Gastrocnemius medialis (tissue), 4 donors: ENCODE measurements around the gene POU2AF1. TPM values are rescaled to one million over a fixed set of nuclear protein-coding genes. Genes with fewer than 3 reads are reported as not detected.

Experiments
- ATAC-seq, 2 donors: fragments of 150-250 bp; one replicate each; pipeline ENCODE4 v1.9.1; 2016
- DNase-seq, 2 donors: peaks; one replicate each; pipeline ENCODE4 v3.0.0-alpha.2; 2019
- H3K27ac ChIP-seq, 4 donors: fragments of 200-600 bp; sonication (generic); 1 replicate in 1 of 4; 2 replicates in 3 of 4; pipeline ENCODE4 v1.5.1; 2016 to 2018; ENCODE audit warnings: mild to moderate bottlenecking in 2 of 4, moderate library complexity in 1 of 4
- H3K27me3 ChIP-seq, 3 donors: fragments of 200-600 bp; sonication (generic) in 2 of 3; 1 replicate in 1 of 3; 2 replicates in 2 of 3; pipeline versions ENCODE4 v1.5.1 to v1.6.0; 2016 to 2019; ENCODE audit warnings: mild to moderate bottlenecking in 1 of 3, moderate library complexity in 1 of 3
- H3K36me3 ChIP-seq, 2 donors: fragments of 200-600 bp; sonication (generic) in 1 of 2; one replicate each; pipeline ENCODE4 v1.5.1; 2017 to 2018
- H3K4me1 ChIP-seq, 2 donors: fragments of 200-600 bp; sonication (generic) in 1 of 2; one replicate each; pipeline ENCODE4 v1.5.1; 2016 to 2017; ENCODE audit warnings: mild to moderate bottlenecking in 2 of 2
- H3K4me3 ChIP-seq, 4 donors: fragments of 200-600 bp; sonication (generic) in 3 of 4; 1 replicate in 1 of 4; 2 replicates in 3 of 4; pipeline ENCODE4 v1.5.1; 2016 to 2019; ENCODE audit warnings: mild to moderate bottlenecking in 2 of 4
- H3K9me3 ChIP-seq, 3 donors: fragments of 200-600 bp; sonication (generic) in 2 of 3; 1 replicate in 1 of 3; 2 replicates in 2 of 3; pipeline ENCODE4 v1.5.1; 2016 to 2019
- CTCF ChIP-seq, 5 experiments: fragments of 450-650 bp in 3 of 5; fragments of 200-600 bp in 2 of 5; sonication (generic) in 2 of 5; IDR thresholded peaks in 4 of 5; conservative IDR thresholded peaks in 1 of 5; 1 replicate in 4 of 5; 2 replicates in 1 of 5; pipeline ENCODE4 v1.5.1; 2016 to 2019; ENCODE audit warnings: antibody characterized with exemption in 5 of 5, mild to moderate bottlenecking in 3 of 5, moderate library complexity in 3 of 5
- POLR2A ChIP-seq, 2 donors: fragments of 450-650 bp; IDR thresholded peaks; one replicate each; pipeline ENCODE4 v1.6.1; 2017; ENCODE audit warnings: antibody characterized with exemption in 2 of 2, mild to moderate bottlenecking in 2 of 2, moderate library complexity in 2 of 2
- in situ Hi-C, 4 donors: fragments of 200-750 bp; cut with MboI; loops; one replicate each; pipeline versions ENCODE4 v1.15.0 to v1.8.0; 2017; ENCODE audit warnings: low sequenced_read_pairs in 4 of 4
- intact Hi-C: fragments of 100-400 bp; cut with DNase I; formaldehyde crosslinking; loops from one replicate; pipeline ENCODE4 v1.15.1; 2023; ENCODE audit warnings: low total_unique reads
- total RNA-seq, 4 donors: library from RNA; depleted of rRNA; stranded (reverse); fragments of >200 nt; gene quantifications; one replicate each; pipeline versions ENCODE4 v1.1.0 to v1.2.3, GENCODE V29; 2016

POU2AF1 gene
- total RNA-seq, 4 donors from 2014 or later: 0.29 to 0.78 TPM; not detected in 2

DNA sequence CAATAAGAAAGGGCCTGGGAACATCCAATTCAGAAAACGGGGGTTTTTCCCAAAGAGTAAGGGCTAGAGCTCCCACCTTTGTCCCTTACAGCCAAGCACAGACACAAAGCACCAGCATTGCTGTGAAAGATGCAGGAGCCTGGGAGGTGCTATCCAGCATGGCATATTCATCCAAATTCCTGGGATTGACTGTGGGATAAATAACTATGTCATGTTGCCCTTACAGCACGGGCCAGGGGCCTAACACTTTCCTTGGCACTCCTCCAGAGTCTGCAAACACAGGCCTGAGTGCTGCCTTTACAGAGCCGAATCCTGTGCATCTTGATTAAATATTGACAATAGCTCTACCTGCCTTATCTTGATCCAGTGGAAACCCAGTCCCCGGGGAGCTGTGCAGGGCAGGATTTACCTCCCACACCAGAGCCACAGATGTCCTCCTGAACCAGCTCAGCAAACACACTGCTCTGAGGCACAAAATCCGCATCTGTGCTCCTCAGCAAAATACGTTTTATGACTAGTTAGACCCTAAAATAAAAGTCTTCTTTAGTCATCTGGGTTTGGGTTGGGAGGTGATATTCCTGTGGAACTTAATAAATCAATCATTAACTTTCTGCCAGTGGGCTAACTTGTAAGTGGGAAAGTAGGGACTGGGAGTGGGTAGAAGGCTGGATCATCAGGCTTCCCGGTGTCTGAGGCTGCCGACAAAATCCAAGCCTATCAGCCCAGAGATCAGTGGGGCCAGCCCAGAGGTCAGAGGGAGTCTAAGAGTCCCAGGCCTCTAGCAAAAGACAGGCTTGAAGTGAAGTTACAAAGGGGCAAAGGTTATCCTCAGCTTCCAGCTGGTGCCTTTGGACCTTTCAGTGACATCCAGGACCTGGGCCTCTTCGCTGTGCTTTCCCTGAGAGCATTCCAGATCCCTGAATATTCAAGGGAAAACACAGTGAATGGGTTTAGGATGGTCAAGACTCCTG lies 44.3 kb downstream of the POU2AF1 start:
- ATAC-seq (no peak), DNase-seq (no peak)
- Histone ChIP-seq H3K27ac (no peak overlapping the region), H3K9me3 (no peaks in the 10 kb centered on the region), H3K4me3 (no peak overlapping the region), H3K36me3 (no peaks in the 10 kb centered on the region), H3K27me3 (no peaks in the 10 kb centered on the region), H3K4me1 (peaks cover 2 to 13% of the 10 kb centered on the region in 2 donors)
- intact Hi-C loops (no loop called here), in situ Hi-C loops (no loop called here)
- TF ChIP-seq POLR2A (IDR thresholded peaks at IDR 0.05): no peak
- TF ChIP-seq CTCF (IDR thresholded peaks at IDR 0.05 in 4 of 5, conservative IDR thresholded peaks at IDR 0.05 in 1 of 5): no peak

DNA sequence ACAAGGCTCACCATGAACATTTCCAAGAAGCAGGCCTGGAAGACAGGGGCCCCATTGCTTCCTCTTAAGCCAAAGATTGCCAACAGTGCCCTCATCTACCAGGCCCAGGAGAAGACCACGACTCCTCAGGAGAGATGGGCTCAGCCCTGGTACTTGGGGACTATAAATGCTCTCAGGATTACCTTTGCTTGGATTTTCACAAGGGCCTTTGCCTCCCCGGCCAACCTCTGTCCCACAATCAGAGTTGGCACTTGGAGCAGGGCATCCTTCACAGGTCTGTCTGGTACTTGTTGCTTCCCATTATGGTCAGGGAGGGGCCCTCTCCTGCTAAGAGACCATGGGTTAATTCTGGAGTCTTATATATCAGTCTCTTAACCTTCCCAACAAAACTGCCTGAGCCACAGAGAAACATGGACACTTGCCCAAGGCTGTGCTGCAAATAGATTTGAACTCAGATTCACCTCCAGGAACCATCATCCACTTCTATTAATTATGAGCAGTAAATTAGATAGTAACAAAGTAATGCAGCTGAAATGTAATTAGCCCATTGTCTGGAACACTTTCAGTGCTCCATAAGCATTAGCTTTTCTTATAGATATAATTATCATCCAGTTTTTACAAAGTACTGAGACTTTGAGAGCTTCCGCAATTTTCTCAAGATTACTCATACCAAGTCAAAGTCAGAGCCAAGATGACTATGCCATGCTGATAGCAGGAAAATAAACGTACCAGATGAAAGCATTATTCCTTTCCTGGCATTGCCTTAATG lies 47.2 kb downstream of the POU2AF1 start:
- no peaks in the 10 kb centered on the region for H3K9me3 ChIP-seq
- no peak for TF ChIP-seq CTCF (IDR thresholded peaks at IDR 0.05 in 4 of 5, conservative IDR thresholded peaks at IDR 0.05 in 1 of 5)
- TF ChIP-seq POLR2A (IDR thresholded peaks at IDR 0.05): no peak
- in situ Hi-C loops (no loop called here), intact Hi-C loops (no loop called here)
- H3K4me1 ChIP-seq: peaks cover 15 to 25% of the 10 kb centered on the region in 2 donors
- no peak for ATAC-seq
- H3K36me3 ChIP-seq: no peaks in the 10 kb centered on the region
- no peak overlapping the region for H3K4me3 ChIP-seq
- H3K27ac ChIP-seq: no peak overlapping the region
- no peak for DNase-seq
- no peaks in the 10 kb centered on the region for H3K27me3 ChIP-seq

GRCh38 chr11:111330234-111330893 lies 48.7 kb downstream of the POU2AF1 start:
- H3K36me3 ChIP-seq: no peaks in the 10 kb centered on the region
- intact Hi-C loops: no loop called here

More at GRCh38 chr11:111330234-111330893, 48.7 kb downstream of the POU2AF1 start:
- H3K27me3 ChIP-seq: no peaks in the 10 kb centered on the region
- DNase-seq (no peak), ATAC-seq (no peak)
- no peak for TF ChIP-seq POLR2A (IDR thresholded peaks at IDR 0.05)
- no peak for TF ChIP-seq CTCF (IDR thresholded peaks at IDR 0.05 in 4 of 5, conservative IDR thresholded peaks at IDR 0.05 in 1 of 5)
- peaks cover 15 to 25% of the 10 kb centered on the region in 2 donors for H3K4me1 ChIP-seq
- no peaks in the 10 kb centered on the region for H3K9me3 ChIP-seq
- in situ Hi-C loops: no loop called here
- H3K4me3 ChIP-seq: no peak overlapping the region
- no peak overlapping the region for H3K27ac ChIP-seq
